H1 (cell line): ENCODE data around the gene DBH. TPM values are rescaled to one million over a fixed set of nuclear protein-coding genes. Genes with fewer than 3 reads are reported as not detected.
A peak's percentile ranks its signal among the peaks of the same experiment; 100 is the strongest.

ENCODE experiments used
- CTCF ChIA-PET: fragments of 300-600 bp; sonication (Branson Sonifier 250); formaldehyde crosslinking; loops from one replicate; lab custom pipeline; 2021; ENCODE audit not compliant: partially characterized antibody; lab: Charles Lee
- POLR2A ChIA-PET: fragments of 300-600 bp; sonication (Branson Sonifier 250); formaldehyde crosslinking; loops from one replicate; lab custom pipeline; 2021; ENCODE audit warnings: inconsistent platforms; ENCODE audit not compliant: partially characterized antibody; lab: Charles Lee
- DNase-seq, 2 experiments: peaks; one replicate each; pipeline versions ENCODE4 v3.0.0 to v3.0.0-alpha.2; 2010 to 2022; ENCODE audit warnings: low spot score in 2 of 2, low read depth in 1 of 2, mixed read lengths in 1 of 2
- FAIRE-seq: peaks from 2 replicates; lab custom pipeline; 2011; peaks lifted over from hg19 to GRCh38; lab: Jason Lieb, UNC
- H2AFZ ChIP-seq: 2 replicates; pipeline ENCODE4 v1.8.1; 2012; ENCODE audit warnings: low read length, inconsistent platforms
- H2AK5ac ChIP-seq: 2 replicates; pipeline ENCODE4 v1.6.1; 2013; ENCODE audit warnings: low read depth, low read length
- H2BK120ac ChIP-seq: replicated peaks from 2 replicates; pipeline ENCODE3; 2013; ENCODE audit warnings: low read depth, low read length, inconsistent platforms
- H2BK12ac ChIP-seq: 2 replicates; pipeline ENCODE4 v1.6.1; 2013; ENCODE audit warnings: low read depth, low read length
- H2BK15ac ChIP-seq: 2 replicates; pipeline ENCODE4 v1.6.1; 2013; ENCODE audit warnings: low read length
- H2BK20ac ChIP-seq: 2 replicates; pipeline ENCODE4 v1.6.1; 2013; ENCODE audit warnings: low read length
- H2BK5ac ChIP-seq: 2 replicates; pipeline ENCODE4 v1.6.1; 2013; ENCODE audit warnings: low read depth, low read length
- H3K14ac ChIP-seq: 2 replicates; pipeline ENCODE4 v1.6.1; 2013; ENCODE audit warnings: inconsistent platforms; ENCODE audit not compliant: insufficient read length
- H3K18ac ChIP-seq: 2 replicates; pipeline ENCODE4 v1.6.1; 2013; ENCODE audit warnings: low read length; ENCODE audit errors: extremely low read depth
- H3K23ac ChIP-seq: 2 replicates; pipeline ENCODE4 v1.6.1; 2013; ENCODE audit warnings: inconsistent platforms; ENCODE audit not compliant: insufficient read length
- H3K23me2 ChIP-seq: 2 replicates; pipeline ENCODE4 v1.6.1; 2013; ENCODE audit warnings: low read depth, low read length
- H3K27ac ChIP-seq: 2 replicates; pipeline ENCODE4 v1.6.1; 2011; ENCODE audit warnings: low read depth, low read length, inconsistent platforms
- H3K27me3 ChIP-seq, 4 experiments: replicated peaks in 1 of 4; 1 replicate in 1 of 4; 2 replicates in 3 of 4; pipeline versions ENCODE4 v1.6.1 to v1.8.1; 2011 to 2013; ENCODE audit warnings: low read length in 3 of 4, mild to moderate bottlenecking in 3 of 4, inconsistent platforms in 2 of 4, mixed read lengths in 2 of 4, moderate library complexity in 1 of 4; ENCODE audit not compliant: control insufficient read depth in 3 of 4, insufficient read depth in 3 of 4; ENCODE audit errors: extremely low read depth in 1 of 4
- H3K36me3 ChIP-seq, 4 experiments: 2 replicates each; pipeline versions ENCODE4 v1.6.1 to v1.8.1; 2011 to 2013; ENCODE audit warnings: mild to moderate bottlenecking in 4 of 4, low read length in 3 of 4, moderate library complexity in 2 of 4, control low read depth in 1 of 4, inconsistent platforms in 1 of 4; ENCODE audit not compliant: insufficient read depth in 4 of 4, control insufficient read depth in 2 of 4
- H3K4ac ChIP-seq: replicated peaks from 2 replicates; pipeline ENCODE3; 2013; ENCODE audit warnings: low read length, low read depth, mixed read lengths, inconsistent platforms; ENCODE audit not compliant: insufficient read length
- H3K4me1 ChIP-seq, 4 experiments: replicated peaks in 1 of 4; 1 replicate in 1 of 4; 2 replicates in 3 of 4; pipeline versions ENCODE4 v1.6.1 to v1.8.1; 2011 to 2013; ENCODE audit warnings: low read length in 3 of 4, inconsistent platforms in 2 of 4, mixed read lengths in 1 of 4; ENCODE audit not compliant: insufficient read depth in 4 of 4, control insufficient read depth in 3 of 4
- H3K4me2 ChIP-seq, 2 experiments: 2 replicates each; pipeline versions ENCODE4 v1.6.1 to v1.8.1; 2011 to 2013; ENCODE audit warnings: low read depth in 2 of 2, low read length in 2 of 2, control low read depth in 1 of 2, inconsistent platforms in 1 of 2, mild to moderate bottlenecking in 1 of 2; ENCODE audit not compliant: insufficient read depth in 1 of 2
- H3K4me3 ChIP-seq, 4 experiments: fragments of 200-600, 300-600 bp in 1 of 4; sonication (generic), shearing (Covaris generic), sonication (Bioruptor Twin) in 1 of 4; 2 replicates each; pipeline versions ENCODE4 v1.5.1 to v1.8.1; 2011 to 2016; ENCODE audit warnings: low read length in 4 of 4, low read depth in 3 of 4, control low read depth in 2 of 4, inconsistent platforms in 2 of 4, mild to moderate bottlenecking in 2 of 4, mixed read lengths in 1 of 4, moderate library complexity in 1 of 4; ENCODE audit not compliant: insufficient read depth in 2 of 4; ENCODE audit errors: extremely low read depth in 1 of 4
- H3K56ac ChIP-seq: replicated peaks from 2 replicates; pipeline ENCODE3; 2013; ENCODE audit warnings: low read depth, mild to moderate bottlenecking, mixed read lengths, low read length, inconsistent platforms; ENCODE audit not compliant: insufficient read length
- H3K79me1 ChIP-seq: 2 replicates; pipeline ENCODE4 v1.6.1; 2013; ENCODE audit warnings: low read depth, low read length, control low read depth
- H3K79me2 ChIP-seq, 2 experiments: 2 replicates each; pipeline versions ENCODE4 v1.6.1 to v1.8.1; 2012 to 2013; ENCODE audit warnings: low read length in 2 of 2, mild to moderate bottlenecking in 2 of 2, inconsistent platforms in 1 of 2; ENCODE audit not compliant: insufficient read depth in 2 of 2, control insufficient read depth in 1 of 2
- H3K9ac ChIP-seq, 4 experiments: replicated peaks in 1 of 4; 1 replicate in 1 of 4; 2 replicates in 3 of 4; pipeline versions ENCODE4 v1.6.1 to v1.8.1; 2011 to 2013; ENCODE audit warnings: low read depth in 3 of 4, low read length in 3 of 4, control low read depth in 2 of 4, mild to moderate bottlenecking in 2 of 4, moderate library complexity in 2 of 4, inconsistent platforms in 1 of 4; ENCODE audit errors: extremely low read depth in 1 of 4
- H3K9me3 ChIP-seq, 2 experiments: 2 replicates each; pipeline versions ENCODE4 v1.6.1 to v1.8.1; 2012 to 2013; ENCODE audit warnings: mild to moderate bottlenecking in 2 of 2, moderate library complexity in 2 of 2, control low read depth in 1 of 2, inconsistent platforms in 1 of 2, low read depth in 1 of 2, low read length in 1 of 2, mixed read lengths in 1 of 2; ENCODE audit not compliant: insufficient read depth in 2 of 2
- H4K20me1 ChIP-seq, 2 experiments: replicated peaks in 1 of 2; 2 replicates each; pipeline versions ENCODE3 to v1.8.1; 2011 to 2013; ENCODE audit warnings: inconsistent platforms in 2 of 2, low read length in 2 of 2, mild to moderate bottlenecking in 1 of 2; ENCODE audit not compliant: insufficient read depth in 2 of 2, control insufficient read depth in 1 of 2
- H4K5ac ChIP-seq: 2 replicates; pipeline ENCODE4 v1.6.1; 2013; ENCODE audit warnings: low read length, low read depth, mixed read lengths, inconsistent platforms; ENCODE audit not compliant: insufficient read length
- H4K8ac ChIP-seq: 2 replicates; pipeline ENCODE4 v1.8.0; 2013; ENCODE audit warnings: mild to moderate bottlenecking, moderate library complexity, low read length, inconsistent platforms; ENCODE audit not compliant: insufficient read depth; ENCODE audit errors: extremely low read depth
- H4K91ac ChIP-seq: replicated peaks from 2 replicates; pipeline ENCODE3; 2013; ENCODE audit warnings: low read length, mixed read lengths, inconsistent platforms; ENCODE audit not compliant: insufficient read length
- CBX5 ChIP-seq: fragments of 300-800, 300-1000 bp; sonication (generic); IDR thresholded peaks from 2 replicates; pipeline ENCODE4 v1.7.1; 2016; ENCODE audit warnings: antibody characterized with exemption, low read length, low read depth
- CHD2 ChIP-seq: IDR thresholded peaks from 2 replicates; pipeline ENCODE4 v1.6.1; 2012; ENCODE audit warnings: low read length, improper control_type of control experiment
- HDAC2 ChIP-seq, 2 experiments: fragments of 300-600 bp in 1 of 2; sonication (generic) in 1 of 2; IDR thresholded peaks; 2 replicates each; pipeline ENCODE4 v1.6.1; 2011 to 2012; ENCODE audit warnings: low read depth in 2 of 2, low read length in 2 of 2, mild to moderate bottlenecking in 2 of 2, moderate library complexity in 2 of 2, borderline replicate concordance in 1 of 2, inconsistent platforms in 1 of 2
- NANOG ChIP-seq: IDR thresholded peaks from 2 replicates; pipeline ENCODE4 v1.6.1; 2011; ENCODE audit warnings: low read length, low read depth, mild to moderate bottlenecking, inconsistent platforms; ENCODE audit not compliant: insufficient read depth, poor library complexity, severe bottlenecking
- NRF1 ChIP-seq: IDR thresholded peaks from 2 replicates; pipeline ENCODE4 v1.6.1; 2011; ENCODE audit warnings: mild to moderate bottlenecking, low read depth, low read length, improper control_type of control experiment
- SAP30 ChIP-seq: fragments of 300-600 bp; sonication (generic); IDR thresholded peaks from 2 replicates; pipeline ENCODE4 v1.7.1; 2012; ENCODE audit warnings: low read length, moderate library complexity, mild to moderate bottlenecking, inconsistent platforms; ENCODE audit not compliant: insufficient read depth, insufficient replicate concordance
- SIN3A ChIP-seq, 2 experiments: IDR thresholded peaks in 1 of 2; conservative IDR thresholded peaks in 1 of 2; 2 replicates each; pipeline ENCODE4 v1.6.1; 2011 to 2012; ENCODE audit warnings: low read length in 2 of 2, improper control_type of control experiment in 1 of 2, low read depth in 1 of 2, mild to moderate bottlenecking in 1 of 2
- SIRT6 ChIP-seq: IDR thresholded peaks from one replicate; pipeline ENCODE4 v1.7.1; 2012; ENCODE audit warnings: low read length, inconsistent platforms
- SP1 ChIP-seq: IDR thresholded peaks from 2 replicates; pipeline ENCODE4 v1.6.1; 2011; ENCODE audit warnings: low read depth, low read length
- TAF1 ChIP-seq: IDR thresholded peaks from 2 replicates; pipeline ENCODE4 v1.6.1; 2011; ENCODE audit warnings: mild to moderate bottlenecking, low read depth, low read length
- TBP ChIP-seq: IDR thresholded peaks from 2 replicates; pipeline ENCODE4 v1.6.1; 2011; ENCODE audit warnings: low read depth, low read length, improper control_type of control experiment
- WGBS, 2 experiments: shearing (Covaris generic) in 1 of 2; methylation state at CpG; one replicate each; pipeline versions ENCODE4 v1.1.6 to v1.1.7; 2013 to 2015; ENCODE audit warnings: low lambda C conversion rate in 2 of 2, mixed read lengths in 2 of 2, inconsistent platforms in 1 of 2, low coverage in 1 of 2, missing lambda C conversion rate in 1 of 2; ENCODE audit not compliant: insufficient replicate concordance in 2 of 2, insufficient coverage in 1 of 2, insufficient read length in 1 of 2; ENCODE audit errors: extremely low coverage in 1 of 2, missing lambda C conversion rate in 1 of 2; 5-methylcytosine and 5-hydroxymethylcytosine counted together
- polyA plus RNA-seq, 7 experiments: library from polyadenylated mRNA; depleted of rRNA in 3 of 7; stranded (reverse) in 5 of 7; unstranded in 2 of 7; fragments of >200 nt in 5 of 7; fragments of 200-250 nt in 2 of 7; gene quantifications; 1 replicate in 5 of 7; 2 replicates in 1 of 7; 4 replicates in 1 of 7; pipeline versions ENCODE4 v1.2.1 to v1.2.3, GENCODE V29; 2011 to 2013; ENCODE audit warnings: missing spikeins in 2 of 7, mixed read lengths in 2 of 7
- total RNA-seq: library from RNA; stranded (reverse); fragmentation: NEBNext Ultra II Directional; extraction: Animal tissue kit (Norgen Biotek cat#: 25700); gene quantifications from 2 replicates; pipeline ENCODE4 v1.2.1, GENCODE V29; 2021

The DBH gene
- total and polyA plus RNA-seq, 2 of the 8 experiments (the other 6 are each of a cell fraction or from before 2014, with no cell fraction given) = 0.18 TPM; not detected in 1

DNA sequence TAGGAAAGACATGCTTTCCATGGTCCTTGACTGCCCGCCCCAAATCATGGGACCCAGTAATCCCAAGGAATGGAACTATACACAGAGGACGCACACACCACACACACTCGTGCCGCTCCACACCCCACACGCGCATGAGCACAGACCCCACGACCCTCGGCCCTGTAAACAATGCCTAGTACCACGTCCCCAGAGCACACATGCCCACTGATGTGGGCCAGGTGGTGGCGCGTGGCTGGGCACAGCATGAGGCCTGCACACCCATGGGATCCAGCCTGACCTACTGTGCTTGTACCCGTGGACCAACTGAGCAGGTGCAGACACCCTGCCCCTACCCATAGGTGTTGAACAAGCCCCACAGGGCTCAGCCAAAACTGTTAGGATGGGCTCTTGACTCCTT lies 739 bp downstream of the DBH start:
- Histone ChIP-seq H3K23ac (no peak overlapping the region), H3K23me2 (no peaks in the 10 kb centered on the region), H4K8ac (no peak overlapping the region; the same call in 1 of the 2 replicates), H2BK12ac (peak overlapping the region; percentile 77; the same call in 1 of the 2 replicates), H2BK5ac (peak overlapping the region; percentile 77; the same call in 1 of the 2 replicates), H4K20me1 (peaks cover 0 to 2% of the 10 kb centered on the region in 2 experiments), H4K91ac (peak overlapping the region; percentile 72), H3K9me3 (no peaks in the 10 kb centered on the region), H3K4me1 (peaks cover 0 to 28% (median 18%) of the 10 kb centered on the region in 4 experiments; a peak in 6 of 7 replicates), H3K18ac (no peak overlapping the region), H2BK15ac (peak overlapping the region; percentile 13; the same call in 1 of the 2 replicates), H3K27me3 (no peaks in the 10 kb centered on the region; a peak in 1 of 7 replicates), H3K27ac (no peak overlapping the region), H3K79me1 (no peaks in the 10 kb centered on the region), H2BK120ac (no peak overlapping the region), H3K4me3 (no peak overlapping the region), H3K14ac (no peak overlapping the region), H3K4ac (no peak overlapping the region), H4K5ac (no peak overlapping the region), H3K36me3 (no peaks in the 10 kb centered on the region), H2BK20ac (no peak overlapping the region), H3K4me2 (no peak overlapping the region), H3K79me2 (no peaks in the 10 kb centered on the region), H3K56ac (no peak overlapping the region), H3K9ac (no peak overlapping the region), H2AK5ac (peak overlapping the region; percentile 26; the same call in 1 of the 2 replicates), H2AFZ (no peak overlapping the region)
- DNase-seq (no peak), FAIRE-seq (no peak)
- TF ChIP-seq SIN3A (conservative IDR thresholded peaks at IDR 0.05 in 1 of 2, IDR thresholded peaks at IDR 0.05 in 1 of 2; ENCODE audit: low read depth in 1 of 2, low read length in 2 of 2) = no peak
- TF ChIP-seq CHD2 = no peak
- no peak for TF ChIP-seq HDAC2 (IDR thresholded peaks at IDR 0.05; ENCODE audit: borderline replicate concordance in 1 of 2, low read depth in 2 of 2, low read length in 2 of 2)
- TF ChIP-seq SIRT6 = no peak
- no peak for TF ChIP-seq CBX5
- TF ChIP-seq TAF1 = no peak
- TF ChIP-seq SAP30 = no peak
- no peak for TF ChIP-seq TBP
- TF ChIP-seq NRF1 = no peak
- no peak for TF ChIP-seq NANOG
- TF ChIP-seq SP1 = no peak
- CTCF ChIA-PET = interaction anchor here (0.8 to 3.0 kb wide), 4 partner anchors 11 to 47 kb away, joined by 3 to 11 read pairs (median 4); no protein-coding TSS in a partner anchor
- POLR2A ChIA-PET = no interaction called here
- WGBS, 2 experiments = 96% methylated on average over 12 of the region's 12 CpGs; no CpG with 5 or more reads in 1 of the 2 experiments
